Measurements from ENCODE around the gene TAF5.
"Not testable (repeated sequence)": the region's sequence is repeated elsewhere in the genome, so short reads cannot be mapped to it uniquely, and the experiment has no call there.

The TAF5 gene

DNA sequence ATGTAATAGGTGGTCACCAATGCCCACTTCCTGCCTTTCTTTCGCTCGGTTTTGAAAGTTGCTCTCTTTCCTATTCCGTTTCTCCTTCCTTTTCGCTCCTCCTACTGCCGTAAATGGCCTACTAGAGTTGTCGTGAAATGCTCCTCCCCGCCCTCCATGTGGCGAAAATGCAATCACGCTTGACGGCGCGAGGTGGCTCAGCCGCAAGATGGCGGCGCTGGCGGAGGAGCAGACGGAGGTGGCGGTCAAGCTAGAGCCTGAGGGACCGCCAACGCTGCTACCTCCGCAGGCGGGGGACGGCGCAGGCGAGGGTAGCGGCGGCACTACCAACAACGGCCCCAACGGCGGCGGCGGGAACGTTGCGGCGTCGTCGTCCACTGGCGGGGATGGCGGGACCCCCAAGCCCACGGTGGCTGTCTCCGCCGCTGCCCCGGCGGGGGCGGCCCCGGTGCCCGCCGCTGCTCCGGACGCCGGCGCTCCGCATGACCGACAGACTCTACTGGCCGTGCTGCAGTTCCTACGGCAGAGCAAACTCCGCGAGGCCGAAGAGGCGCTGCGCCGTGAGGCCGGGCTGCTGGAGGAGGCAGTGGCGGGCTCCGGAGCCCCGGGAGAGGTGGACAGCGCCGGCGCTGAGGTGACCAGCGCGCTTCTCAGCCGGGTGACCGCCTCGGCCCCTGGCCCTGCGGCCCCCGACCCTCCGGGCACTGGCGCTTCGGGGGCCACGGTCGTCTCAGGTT lies at the start of gene TAF5:
Gene TAF5 (plus strand): TSS at position 195 of the 737 bp plus-strand sequence. CDS start 14 bp downstream, at position 209.
- peak; percentile 94 for DNase-seq

DNA sequence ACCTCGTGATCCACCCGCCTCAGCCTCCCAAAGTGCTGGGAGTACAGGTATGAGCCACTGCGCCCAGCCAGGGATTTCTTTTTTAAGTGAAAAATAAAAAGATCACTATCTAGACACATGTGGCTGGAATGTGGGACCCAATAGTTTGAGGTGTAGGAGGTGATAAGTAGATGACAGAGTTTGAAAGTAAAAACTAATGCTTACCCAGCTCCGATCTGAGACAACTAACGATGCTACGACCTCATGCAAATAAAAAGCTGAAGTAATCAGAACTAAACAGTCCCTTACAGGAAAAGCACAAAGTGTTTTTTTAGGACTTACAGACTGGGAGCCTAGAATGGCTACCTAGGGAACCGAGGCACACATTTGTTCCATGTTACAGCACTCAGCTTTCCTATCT lies 39.9 kb upstream of the TAF5 start:
- DNase-seq = no peak

DNA sequence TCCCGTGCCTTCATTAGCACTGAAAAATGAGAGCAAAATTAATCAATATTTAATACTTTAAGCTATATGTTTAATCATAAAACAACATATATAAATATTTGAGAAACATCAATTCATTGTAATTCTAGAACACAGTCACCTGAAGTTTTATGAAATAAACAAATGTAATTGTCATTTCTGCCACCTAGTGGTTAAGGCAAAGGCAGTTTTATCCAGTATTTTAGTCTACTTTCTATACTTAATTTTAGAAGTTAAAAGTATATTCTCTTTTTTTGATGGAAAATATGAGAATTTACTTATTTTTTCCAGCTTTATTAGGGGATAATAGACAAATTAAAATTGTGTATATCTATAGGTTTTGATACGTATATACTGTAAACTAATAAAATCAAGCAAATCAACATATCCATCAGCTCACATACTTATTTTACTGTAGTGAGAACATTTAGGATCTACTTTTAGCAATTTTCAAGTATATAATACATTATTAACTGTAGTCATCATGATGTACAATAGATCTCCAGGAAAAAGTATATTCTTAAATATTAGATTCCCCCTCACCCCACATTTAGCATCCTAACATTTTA lies 33.7 kb upstream of the TAF5 start:
- peak; percentile 27 for DNase-seq

DNA sequence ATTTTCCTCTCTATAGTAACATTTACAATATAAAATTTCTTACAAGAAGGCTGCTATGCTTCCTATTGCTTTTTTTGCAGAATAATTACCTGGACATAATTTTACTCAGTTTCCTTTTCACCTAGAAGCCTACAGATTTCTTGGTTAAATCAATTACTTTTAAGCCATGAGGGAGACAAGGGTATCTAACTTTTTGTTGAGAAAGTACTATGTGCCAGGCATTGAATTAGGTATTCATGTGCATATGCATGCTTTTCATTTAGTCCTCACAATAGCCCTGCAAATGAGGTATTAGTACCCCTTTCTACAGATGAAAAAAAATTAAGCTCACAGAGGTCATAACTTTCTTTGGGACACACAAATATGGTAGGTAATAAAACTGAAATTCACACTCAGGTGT lies 33.2 kb upstream of the TAF5 start:
- no peak for DNase-seq

DNA sequence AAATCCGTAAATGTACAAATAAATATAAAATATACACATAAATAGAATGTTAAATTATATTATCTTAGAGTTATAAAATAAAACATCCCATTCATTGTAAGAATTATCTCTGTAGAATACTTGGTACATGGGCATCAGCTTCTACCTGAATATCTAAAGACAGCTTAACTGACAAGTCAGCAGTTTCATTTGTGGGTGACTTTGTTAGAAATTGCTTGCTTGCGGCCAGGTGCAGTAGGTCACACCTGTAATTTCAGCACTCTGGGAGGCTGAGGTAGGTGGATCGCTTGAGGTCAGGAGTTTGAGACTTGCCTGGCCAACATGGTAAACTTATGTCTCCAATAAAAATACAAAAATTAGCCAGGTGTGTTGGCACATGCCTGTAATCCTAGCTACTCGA lies 31.4 kb upstream of the TAF5 start:
- DNase-seq = no peak

DNA sequence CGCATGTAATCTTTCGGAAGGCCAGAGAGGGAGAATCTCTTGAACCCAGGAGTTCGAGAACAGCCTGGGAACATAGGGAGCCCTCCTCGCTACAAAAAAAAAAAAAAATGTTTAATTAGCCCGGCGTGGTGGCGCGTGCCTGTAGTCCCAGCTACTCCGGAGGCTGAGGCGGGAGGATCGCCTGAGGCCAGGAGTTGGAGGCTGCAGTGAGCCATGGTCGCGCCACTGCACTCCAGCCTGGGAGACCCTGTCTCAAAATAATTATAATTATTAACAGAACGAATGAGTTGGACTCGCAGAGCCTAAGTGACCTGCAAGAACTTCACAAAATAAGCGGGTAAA lies 17.6 kb upstream of the TAF5 start:
- no peak for DNase-seq

DNA sequence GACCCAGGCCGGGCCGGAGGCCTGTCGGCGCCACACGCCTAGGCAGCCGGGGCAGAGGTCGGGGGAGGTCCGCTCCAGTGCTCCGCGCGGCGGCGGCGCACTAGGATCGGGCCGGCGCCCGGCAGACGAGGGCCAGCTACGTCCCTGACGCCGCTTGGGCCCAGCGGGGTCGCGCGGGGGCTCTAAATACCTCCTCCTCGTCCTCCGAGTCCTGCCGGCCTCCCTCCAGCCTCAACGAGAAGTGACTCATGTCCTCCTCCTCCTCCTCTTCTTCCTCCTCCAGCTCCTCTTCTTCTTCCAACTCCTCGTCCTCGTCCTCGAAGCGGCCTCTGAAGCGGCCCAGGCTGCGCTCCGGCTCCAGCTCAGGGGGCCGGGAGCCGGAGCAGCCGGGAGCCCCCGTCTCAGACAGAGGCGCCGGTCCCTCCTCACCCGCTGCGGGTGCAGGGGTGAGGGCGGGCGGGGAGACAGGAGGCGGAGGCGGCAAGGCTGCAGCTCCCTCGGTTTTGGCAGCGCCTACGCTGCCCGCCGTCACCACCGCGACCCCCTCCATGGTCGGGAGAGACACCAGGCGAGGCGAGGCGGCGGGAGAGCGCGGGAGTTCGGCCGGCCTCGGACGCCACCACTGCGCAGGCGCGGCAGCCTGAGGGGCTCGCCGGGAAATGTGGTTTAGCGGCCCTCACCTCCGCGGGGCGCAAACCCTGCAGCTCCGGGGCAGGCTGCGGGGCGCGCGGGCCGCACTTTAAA lies 17.1 kb upstream of the TAF5 start, which contains the start of gene PCGF6:
Gene PCGF6 (minus strand): TSS at position 624 of the 744 bp plus-strand sequence. CDS start 74 bp downstream, at position 550.
- DNase-seq = peak; percentile 72

DNA sequence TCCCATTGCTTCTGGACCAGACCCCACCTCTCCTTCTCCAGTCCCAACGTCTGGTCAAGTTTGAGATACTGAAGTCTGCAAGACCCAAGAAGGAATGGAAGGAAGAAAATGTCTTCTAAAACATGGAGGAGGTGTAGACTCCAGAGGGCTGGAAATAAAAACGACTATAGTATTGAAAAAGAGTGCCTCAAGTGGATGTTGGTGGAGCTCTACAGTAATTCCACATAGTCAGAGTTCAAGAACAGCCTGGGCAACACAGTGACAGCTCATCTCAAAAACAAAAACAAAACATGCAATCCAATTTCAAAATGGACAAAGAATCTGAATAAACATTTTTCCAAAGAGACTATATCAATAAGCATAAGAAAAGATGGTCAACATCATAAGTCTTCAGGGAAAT lies 14.5 kb upstream of the TAF5 start:
- DNase-seq = no peak

DNA sequence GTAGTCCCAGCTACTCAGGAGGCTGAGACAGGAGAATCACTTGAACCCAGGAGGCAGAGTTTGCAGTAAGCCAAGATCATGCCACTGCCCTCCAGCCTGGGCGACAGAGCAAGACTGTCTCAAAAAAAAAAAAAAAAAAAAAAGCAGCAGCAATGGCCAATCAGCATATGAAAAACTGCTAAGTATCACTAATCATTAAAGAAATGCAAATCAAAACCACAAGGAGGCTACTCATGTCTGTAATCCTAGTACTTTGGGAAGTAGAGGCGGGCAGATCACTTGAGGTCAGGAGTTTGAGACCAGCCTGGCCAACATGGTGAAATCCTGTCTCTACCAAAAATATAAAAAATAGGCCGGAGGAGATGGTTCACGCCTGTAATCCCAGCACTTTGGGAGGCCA lies 13.2 kb upstream of the TAF5 start:
- not testable (repeated sequence) for DNase-seq

DNA sequence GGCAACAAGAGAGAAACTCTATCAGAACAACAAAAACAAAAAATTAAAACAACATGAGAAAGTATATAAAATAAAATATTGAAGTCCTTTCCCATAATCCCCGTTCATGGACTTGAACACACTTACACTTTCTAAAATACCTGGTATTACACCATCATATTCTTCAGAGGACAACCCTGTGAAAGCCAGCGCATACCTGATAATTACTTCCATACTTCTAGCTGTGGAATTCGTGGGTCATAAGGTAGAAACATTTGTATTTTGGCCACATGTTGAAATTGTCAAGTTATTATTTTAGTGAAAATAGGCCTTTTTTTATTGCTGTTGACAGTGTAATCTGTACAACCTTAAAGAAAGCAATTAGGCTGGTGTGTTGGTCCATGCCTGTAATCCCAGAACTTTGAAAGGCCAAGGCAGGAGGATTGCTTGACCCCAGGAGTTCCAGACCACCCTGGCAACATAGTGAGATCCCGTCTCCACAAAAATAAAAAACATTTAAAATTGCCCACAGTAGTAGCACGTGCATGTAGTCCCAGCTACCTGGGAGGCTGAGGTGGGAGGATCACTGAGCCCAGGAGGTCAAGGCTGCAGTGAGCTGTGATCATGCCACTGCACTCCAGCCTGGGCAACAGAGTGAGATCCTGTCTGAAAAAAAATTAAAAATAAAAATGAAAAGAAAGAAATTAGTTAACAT lies 11.7 kb upstream of the TAF5 start:
- no peak for DNase-seq

DNA sequence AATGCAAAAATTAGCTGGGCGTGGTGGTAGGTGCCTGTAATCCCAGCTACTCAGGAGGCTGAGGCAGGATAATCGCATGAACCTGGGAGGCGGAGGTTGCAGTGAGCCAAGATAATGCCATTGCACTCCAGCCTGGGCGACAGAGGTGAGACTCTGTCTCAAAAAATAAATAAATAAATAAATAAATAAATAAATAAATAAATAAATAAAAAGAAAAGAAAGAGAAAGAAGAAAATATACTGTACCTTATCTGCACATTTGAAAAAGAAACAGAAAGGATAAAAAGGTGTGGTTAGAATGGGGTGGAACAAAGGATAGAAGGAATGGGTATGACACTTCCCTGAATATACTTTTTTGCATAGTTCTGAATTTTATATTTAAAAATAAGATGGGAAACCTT lies 8.3 kb upstream of the TAF5 start:
- not testable (repeated sequence) for DNase-seq

DNA sequence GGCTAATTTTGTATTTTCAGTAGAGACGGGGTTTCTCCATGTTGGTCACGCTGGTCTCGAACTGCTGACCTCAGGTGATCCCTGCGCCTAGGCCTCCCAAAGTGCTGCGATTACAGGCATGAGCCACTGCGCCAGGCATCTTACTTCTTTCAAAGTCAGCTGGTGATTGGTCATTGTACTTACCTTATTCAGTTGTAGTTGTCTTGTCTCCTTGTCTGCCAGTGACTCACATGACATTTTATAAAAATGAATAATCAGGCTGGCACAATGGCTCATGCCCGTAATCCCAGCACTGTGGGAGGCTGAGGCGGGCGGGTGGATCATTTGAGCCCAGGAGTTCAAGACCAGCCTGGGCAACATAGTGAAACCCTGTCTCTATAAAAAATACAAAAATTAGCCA lies 7.0 kb upstream of the TAF5 start:
- not testable (repeated sequence) for DNase-seq

DNA sequence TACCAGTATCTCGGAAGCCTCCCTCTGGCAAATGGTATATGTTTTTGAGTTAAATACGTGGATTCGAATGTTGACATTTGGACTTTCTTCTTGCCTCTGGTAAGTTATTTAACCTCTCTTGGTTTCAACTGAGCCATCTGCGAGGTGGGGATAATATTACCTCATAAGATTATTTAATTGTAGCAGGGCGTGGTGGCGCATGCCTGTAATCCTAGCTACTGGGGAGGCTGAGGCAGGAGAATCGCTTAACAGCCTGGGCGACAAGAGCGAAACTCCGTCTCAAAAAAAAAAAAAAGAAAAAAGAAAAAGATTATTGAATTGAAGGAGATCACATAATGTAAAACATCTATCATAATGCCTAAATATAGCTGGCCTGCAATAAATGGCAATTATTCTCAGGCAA lies 396 bp upstream of the TAF5 start:
- DNase-seq = no peak

DNA sequence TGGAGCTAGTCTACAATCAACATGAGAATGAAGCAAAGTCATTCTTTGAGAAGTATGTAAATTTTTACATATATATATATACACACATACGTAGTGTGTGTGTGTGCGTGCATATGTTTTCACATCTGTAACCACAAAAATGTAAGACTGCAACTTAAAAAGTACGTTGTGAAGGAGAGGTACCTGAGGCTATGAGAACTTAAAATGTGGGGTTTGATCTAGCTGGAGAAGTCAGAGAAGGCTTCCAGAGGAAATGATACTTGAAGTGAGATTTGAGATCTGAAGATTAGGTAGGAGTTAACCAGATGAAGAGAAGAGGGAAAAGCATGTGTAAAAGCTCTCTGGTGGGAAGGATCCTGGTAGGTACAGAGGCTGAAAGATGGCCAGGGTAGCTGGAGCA lies 5.8 kb downstream of the TAF5 start:
- DNase-seq = no peak

DNA sequence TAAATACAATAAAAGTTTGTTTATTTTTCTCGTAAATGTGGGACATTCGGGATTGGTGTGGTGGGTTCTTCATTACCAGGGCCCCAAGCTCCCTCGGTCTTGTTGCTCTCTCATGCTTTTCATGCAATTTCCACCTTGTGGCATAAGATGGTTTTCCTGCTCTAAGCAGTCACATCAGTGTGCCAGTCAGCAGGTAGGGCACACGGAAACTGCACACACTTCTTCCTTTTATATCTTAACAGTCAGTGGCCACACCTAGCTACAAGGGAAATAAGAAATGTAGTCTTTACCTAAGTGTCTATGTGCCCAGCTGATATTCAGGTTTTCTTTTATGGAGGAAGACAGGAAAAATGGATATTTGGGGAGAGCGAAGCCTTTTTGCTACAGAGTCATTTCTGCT lies 6.5 kb downstream of the TAF5 start:
- no peak for DNase-seq

DNA sequence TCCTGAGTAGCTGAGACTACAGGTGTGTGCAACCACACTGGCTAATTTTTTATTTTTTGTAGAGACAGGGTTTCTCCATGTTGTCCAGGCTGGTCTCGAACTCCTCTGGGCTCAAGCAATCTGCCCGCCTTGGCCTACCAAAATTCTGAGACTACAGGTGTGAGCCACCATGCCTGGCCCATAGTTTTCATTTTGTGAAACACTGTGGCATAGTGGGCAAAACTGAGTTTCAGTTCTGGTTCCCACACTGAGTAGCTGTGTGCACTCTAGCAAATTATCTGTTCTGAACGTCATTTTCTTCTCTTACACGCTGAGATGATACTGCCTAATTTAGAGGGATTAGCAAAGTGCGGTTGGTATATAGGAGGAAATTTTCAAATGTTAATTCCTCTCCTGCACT lies 15.0 kb downstream of the TAF5 start:
- no peak for DNase-seq

DNA sequence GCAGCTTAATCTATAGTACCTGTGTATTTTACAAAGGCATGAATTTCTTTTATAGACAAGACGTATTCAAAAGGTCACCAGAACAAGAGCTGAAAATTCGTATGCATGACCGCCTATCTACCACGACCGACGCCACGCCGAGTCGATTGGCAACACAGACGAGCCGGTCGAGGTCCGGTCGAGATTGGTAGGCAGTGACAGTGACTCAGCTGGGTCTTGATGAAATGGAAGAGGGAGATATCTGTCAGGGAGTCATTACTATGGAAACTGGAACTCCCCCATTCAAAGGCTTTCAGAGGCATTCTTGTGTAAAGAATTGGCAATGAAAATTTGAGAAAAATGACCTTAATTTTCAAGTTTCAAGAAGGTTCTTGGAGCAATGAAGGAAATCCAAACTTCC lies 26.4 kb downstream of the TAF5 start:
- no peak for DNase-seq

DNA sequence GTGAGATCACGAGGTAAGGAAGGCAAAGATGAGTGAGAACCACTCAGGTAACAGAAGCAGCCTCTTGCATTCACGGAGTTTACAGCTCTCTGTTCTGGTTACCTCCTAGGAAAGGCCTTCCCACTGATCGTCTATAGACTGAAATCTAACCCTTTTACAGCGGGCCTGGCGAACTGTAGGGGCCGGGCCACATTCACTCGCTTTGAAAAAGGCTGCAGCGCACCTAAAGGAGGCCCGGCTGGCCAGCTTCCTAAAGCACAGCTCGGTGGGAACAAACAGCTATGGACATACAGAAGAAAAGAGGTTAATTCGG lies 27.9 kb downstream of the TAF5 start:
- DNase-seq = no peak

DNA sequence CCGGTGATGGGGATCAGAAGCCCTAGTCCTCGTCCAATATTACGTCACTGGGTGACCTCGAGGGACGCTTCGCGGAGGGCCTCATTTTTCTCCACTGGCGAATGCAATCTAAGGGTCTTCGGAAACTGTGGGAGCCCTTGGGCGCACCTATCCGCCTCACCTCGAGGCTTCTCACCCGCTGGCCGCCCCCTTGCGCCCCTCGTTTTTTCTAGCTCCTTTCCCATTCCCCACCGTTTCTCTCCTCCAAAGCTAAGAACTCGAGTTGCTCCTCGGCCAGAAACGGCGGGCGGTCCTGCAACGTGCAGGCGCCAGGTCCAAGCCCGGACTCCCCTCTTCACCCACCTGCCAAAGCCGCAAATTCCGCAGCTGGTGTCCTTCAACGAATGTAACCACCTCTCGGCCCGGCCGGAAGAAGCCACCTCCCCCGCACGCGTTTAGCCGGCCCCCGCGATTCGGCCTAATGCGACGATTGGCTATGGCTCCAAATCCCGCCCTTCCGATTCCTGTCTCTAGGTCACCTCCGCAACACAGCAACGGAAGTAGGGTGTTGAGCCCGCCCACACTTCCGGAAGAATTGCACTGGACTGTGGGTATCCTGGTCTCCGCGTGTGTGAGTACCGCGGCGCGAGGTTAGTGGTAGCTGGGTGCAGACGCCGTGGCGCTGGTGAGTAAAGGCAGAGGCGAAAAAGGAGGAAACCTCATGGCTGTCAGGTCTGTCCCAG lies 28.5 kb downstream of the TAF5 start, which contains the start of the genes ATP5MK and PDCD11:
Gene ATP5MK (minus strand): TSS at position 409 of the 722 bp plus-strand sequence. CDS start 4,018 bp downstream, outside the sequence.
Gene PDCD11 (plus strand): TSS at position 560 of the 722 bp plus-strand sequence. CDS start 1,801 bp downstream, outside the sequence.
- DNase-seq = peak; percentile 96

DNA sequence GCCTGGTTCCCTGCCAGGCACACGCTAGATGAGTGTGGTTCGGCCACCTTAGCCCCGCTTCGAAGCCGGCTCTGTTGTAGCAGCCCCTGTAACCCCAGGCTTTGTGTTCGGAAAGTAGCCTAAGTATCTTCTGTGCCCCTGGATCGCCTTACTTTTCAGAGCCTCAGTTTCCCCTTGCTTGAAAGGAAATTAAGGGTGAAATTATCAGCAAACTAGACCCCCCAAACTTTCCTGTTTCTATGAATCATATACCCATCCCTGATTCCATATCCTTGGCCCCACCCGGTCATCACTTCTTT lies 29.0 kb downstream of the TAF5 start:
- peak; percentile 6 for DNase-seq

DNA sequence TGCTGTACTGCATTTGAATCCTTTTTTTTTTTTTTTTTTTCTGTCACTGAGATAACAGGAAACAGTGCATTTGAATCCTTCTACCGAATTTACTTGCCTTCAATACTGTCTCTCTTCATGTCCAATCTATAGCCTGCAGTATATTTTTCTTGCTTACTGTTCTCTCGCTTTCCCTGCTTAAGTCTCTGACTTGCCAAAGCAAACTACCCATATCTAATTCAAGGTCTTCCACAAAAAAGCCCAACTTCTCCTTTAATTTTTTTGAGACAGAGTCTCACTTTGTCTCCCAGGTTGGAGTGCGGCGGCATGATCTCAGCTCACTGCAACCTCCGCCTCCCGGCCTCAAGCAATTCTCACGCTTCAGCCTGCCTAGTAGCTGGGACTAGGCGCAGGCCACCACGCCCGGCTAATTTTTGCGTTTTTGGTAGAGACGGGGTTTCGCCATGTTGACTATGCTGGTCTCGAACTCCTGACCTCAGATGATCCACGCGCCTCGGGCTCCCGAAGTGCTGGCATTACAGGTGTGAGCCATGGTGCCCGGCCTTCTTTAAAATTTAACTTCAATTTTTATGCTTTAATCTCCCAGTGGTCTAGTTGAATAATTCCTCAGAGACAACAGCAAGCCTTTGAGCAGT lies 29.5 kb downstream of the TAF5 start:
- no peak for DNase-seq

DNA sequence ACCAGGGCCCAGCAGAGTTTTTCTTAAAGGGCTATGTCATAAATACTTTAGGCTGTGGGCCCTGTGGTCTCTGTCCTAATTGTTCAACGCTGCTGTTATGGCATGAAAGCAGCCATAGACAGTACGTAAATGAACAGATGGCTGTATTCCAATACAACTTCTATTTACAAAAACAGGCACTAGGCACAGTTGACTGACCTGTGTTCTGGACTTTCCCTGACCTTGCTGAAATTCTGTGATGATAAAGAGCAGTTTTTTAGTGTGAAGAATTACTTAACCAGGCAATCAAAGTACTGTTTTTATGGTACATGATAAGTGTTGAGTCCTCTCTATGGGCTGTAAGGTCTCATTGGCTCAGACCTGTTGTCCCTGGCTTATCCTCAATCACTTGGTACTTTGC lies 45.8 kb downstream of the TAF5 start:
- no peak for DNase-seq

Measured in CD4-positive, alpha-beta T cell treated with Interleukin-21 for 1 hour (primary cell).